Ishikawa (cell line): ENCODE data around the gene RNF44.

Experiments
- CEBPB ChIP-seq: IDR thresholded peaks from 2 replicates; pipeline ENCODE4 v1.6.1; 2012
- CREB1 ChIP-seq: IDR thresholded peaks from 2 replicates; pipeline ENCODE4 v1.6.1; 2012; ENCODE audit warnings: low read depth
- EGR1 ChIP-seq: IDR thresholded peaks from 2 replicates; pipeline ENCODE4 v1.6.1; 2012
- EP300 ChIP-seq: IDR thresholded peaks from 2 replicates; pipeline ENCODE4 v1.6.1; 2012; ENCODE audit warnings: borderline replicate concordance
- FOXM1 ChIP-seq: IDR thresholded peaks from 2 replicates; pipeline ENCODE4 v1.6.1; 2012; ENCODE audit warnings: low read depth, borderline replicate concordance
- MAX ChIP-seq: IDR thresholded peaks from 2 replicates; pipeline ENCODE4 v1.6.1; 2012
- NFIC ChIP-seq: IDR thresholded peaks from 2 replicates; pipeline ENCODE4 v1.6.1; 2012
- RAD21 ChIP-seq: IDR thresholded peaks from 2 replicates; pipeline ENCODE4 v1.6.1; 2012; ENCODE audit warnings: low read depth
- REST ChIP-seq: IDR thresholded peaks from 2 replicates; pipeline ENCODE4 v1.6.1; 2012; ENCODE audit warnings: low read depth, mild to moderate bottlenecking
- TAF1 ChIP-seq: IDR thresholded peaks from 2 replicates; pipeline ENCODE4 v1.6.1; 2012; ENCODE audit warnings: low read depth, mild to moderate bottlenecking
- TCF12 ChIP-seq: IDR thresholded peaks from 2 replicates; pipeline ENCODE4 v1.6.1; 2012; ENCODE audit warnings: low read depth
- TEAD4 ChIP-seq: IDR thresholded peaks from 2 replicates; pipeline ENCODE4 v1.6.1; 2012
- USF1 ChIP-seq: IDR thresholded peaks from 2 replicates; pipeline ENCODE4 v1.6.1; 2012
- YY1 ChIP-seq: IDR thresholded peaks from 2 replicates; pipeline ENCODE4 v1.6.1; 2012; ENCODE audit warnings: low read depth
- ZBTB7A ChIP-seq: IDR thresholded peaks from 2 replicates; pipeline ENCODE4 v1.6.1; 2012; ENCODE audit warnings: low read depth

The RNF44 gene

GRCh38 chr5:176508603-176509002, 28.6 kb downstream of the RNF44 start:
- TF ChIP-seq CEBPB (no peak), ZBTB7A (no peak), TEAD4 (no peak), EP300 (no peak), USF1 (no peak), RAD21 (no peak), TAF1 (no peak), TCF12 (no peak), NFIC (no peak), FOXM1 (no peak)

GRCh38 chr5:176507911-176508310, 29.3 kb downstream of the RNF44 start:
- TF ChIP-seq TCF12 (no peak), MAX (no peak), USF1 (no peak), CREB1 (no peak), TEAD4 (no peak), TAF1 (no peak), EGR1 (no peak), REST (no peak), EP300 (no peak), ZBTB7A (no peak), YY1 (no peak), NFIC (no peak), RAD21 (no peak), FOXM1 (no peak), CEBPB (no peak)

- TF ChIP-seq RAD21 (no peak), CEBPB (no peak), MAX (no peak), CREB1 (no peak), FOXM1 (no peak)
These were observed 33.7 kb downstream of the RNF44 start for GRCh38 chr5:176503496-176503895.

GRCh38 chr5:176501333-176501732, 35.9 kb downstream of the RNF44 start:
- TF ChIP-seq ZBTB7A (no peak), TCF12 (no peak), MAX (no peak), RAD21 (no peak), EGR1 (no peak), TEAD4 (no peak), USF1 (no peak), YY1 (no peak), CEBPB (no peak), FOXM1 (no peak), EP300 (no peak), CREB1 (no peak), TAF1 (no peak), NFIC (no peak), REST (no peak)

GRCh38 chr5:176500511-176500910, 36.7 kb downstream of the RNF44 start:
- TF ChIP-seq FOXM1, result no peak
- TF ChIP-seq MAX, result no peak
- no peak for TF ChIP-seq CEBPB
- no peak for TF ChIP-seq NFIC
- no peak for TF ChIP-seq CREB1
- no peak for TF ChIP-seq EP300
- TF ChIP-seq TAF1, result no peak
- TF ChIP-seq YY1, result no peak
- TF ChIP-seq TCF12, result no peak
- TF ChIP-seq REST, result no peak
- TF ChIP-seq USF1, result no peak
- TF ChIP-seq EGR1, result no peak
